ENCODE data around the gene MYL12A. TPM values are rescaled to one million over a fixed set of nuclear protein-coding genes. Genes with fewer than 3 reads are reported as not detected.
A peak's percentile ranks its signal among the peaks of the same experiment; 100 is the strongest.
"Not testable (repeated sequence)": the region's sequence is repeated elsewhere in the genome, so short reads cannot be mapped to it uniquely, and the experiment has no call there.

Gene MYL12A
- total and polyA plus RNA-seq, 4 donors = 93.7 to 399 (median 158) TPM

- no CpG with 5 or more reads among the region's 7 CpGs for WGBS (ENCODE audit: insufficient coverage)
- H3K4me3 ChIP-seq (ENCODE audit: low read depth, low read length); H3K9me3 ChIP-seq (ENCODE audit: control insufficient read depth, insufficient read depth, low read length); H3K27ac ChIP-seq (ENCODE audit: low read depth, low read length); H3K27me3 ChIP-seq (ENCODE audit: control insufficient read depth, insufficient read depth, low read length); DNase-seq (ENCODE audit: low read depth in 4 of 6, low spot score in 6 of 6); H3K36me3 ChIP-seq (ENCODE audit: control insufficient read depth, insufficient read depth, low read length); H3K4me1 ChIP-seq (ENCODE audit: control insufficient read depth, insufficient read depth, low read length): not testable (repeated sequence)
Observed at GRCh38 chr18:3277643-3278213, 30.1 kb downstream of the MYL12A start.

DNA sequence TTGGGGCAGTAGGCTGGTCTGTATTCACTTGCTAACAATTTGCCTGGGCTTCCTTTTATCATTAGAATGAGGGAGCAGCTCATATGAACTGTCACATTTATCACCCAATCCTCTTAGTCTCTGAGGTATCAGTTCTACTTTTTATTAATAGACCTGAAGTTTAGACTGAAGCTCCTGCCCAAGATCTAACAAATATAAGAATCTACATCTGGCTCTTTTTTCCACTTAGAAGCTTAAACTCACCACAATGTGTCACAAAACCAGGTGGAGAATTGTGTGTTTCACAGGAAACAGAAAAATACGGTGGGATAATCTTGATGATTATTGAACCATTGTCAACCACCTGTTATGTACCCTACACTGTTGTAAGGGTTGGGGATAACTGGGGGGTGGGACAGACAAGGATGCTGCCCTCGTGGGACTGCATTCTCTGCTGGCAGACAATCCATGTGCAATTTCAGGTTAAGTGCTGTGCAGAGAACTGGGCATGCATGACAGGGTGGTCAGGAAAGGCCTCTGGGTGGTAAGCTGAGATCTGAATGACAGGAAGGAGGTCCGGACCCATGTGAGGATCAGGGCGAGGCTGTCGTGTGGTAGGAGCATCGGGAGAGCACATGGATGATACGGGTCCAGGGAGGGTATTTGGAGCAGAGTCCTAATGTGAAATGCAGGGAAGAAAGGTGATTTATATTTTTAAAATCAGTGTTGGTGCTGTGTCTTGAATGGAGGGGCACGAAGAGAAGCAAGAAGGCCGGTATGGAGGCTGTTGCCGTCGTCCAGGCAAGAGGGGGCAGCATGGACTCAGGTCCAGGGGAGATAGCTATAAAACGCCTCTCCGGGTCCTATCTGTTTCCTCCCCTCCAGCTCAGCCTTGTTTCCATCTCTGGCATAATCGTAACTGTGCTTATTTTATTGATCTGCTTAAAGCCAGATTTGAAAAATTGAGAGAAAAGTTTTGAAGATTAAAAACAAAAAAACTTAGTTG lies 31.9 kb downstream of the MYL12A start:
- Histone ChIP-seq H3K27me3 (ENCODE audit: control insufficient read depth, insufficient read depth, low read length) (no peaks in the 10 kb centered on the region), H3K4me1 (ENCODE audit: control insufficient read depth, insufficient read depth, low read length) (peaks cover 12% of the 10 kb centered on the region), H3K27ac (ENCODE audit: low read depth, low read length) (no peak overlapping the region), H3K36me3 (ENCODE audit: control insufficient read depth, insufficient read depth, low read length) (peaks cover 5% of the 10 kb centered on the region), H3K4me3 (ENCODE audit: low read depth, low read length) (no peak overlapping the region), H3K9me3 (ENCODE audit: control insufficient read depth, insufficient read depth, low read length) (no peaks in the 10 kb centered on the region)
- DNase-seq (ENCODE audit: low read depth in 4 of 6, low spot score in 6 of 6) = no peak
- 59% methylated on average over 7 of the region's 14 CpGs for whole genome bisulfite sequencing (ENCODE audit: insufficient coverage)

DNA sequence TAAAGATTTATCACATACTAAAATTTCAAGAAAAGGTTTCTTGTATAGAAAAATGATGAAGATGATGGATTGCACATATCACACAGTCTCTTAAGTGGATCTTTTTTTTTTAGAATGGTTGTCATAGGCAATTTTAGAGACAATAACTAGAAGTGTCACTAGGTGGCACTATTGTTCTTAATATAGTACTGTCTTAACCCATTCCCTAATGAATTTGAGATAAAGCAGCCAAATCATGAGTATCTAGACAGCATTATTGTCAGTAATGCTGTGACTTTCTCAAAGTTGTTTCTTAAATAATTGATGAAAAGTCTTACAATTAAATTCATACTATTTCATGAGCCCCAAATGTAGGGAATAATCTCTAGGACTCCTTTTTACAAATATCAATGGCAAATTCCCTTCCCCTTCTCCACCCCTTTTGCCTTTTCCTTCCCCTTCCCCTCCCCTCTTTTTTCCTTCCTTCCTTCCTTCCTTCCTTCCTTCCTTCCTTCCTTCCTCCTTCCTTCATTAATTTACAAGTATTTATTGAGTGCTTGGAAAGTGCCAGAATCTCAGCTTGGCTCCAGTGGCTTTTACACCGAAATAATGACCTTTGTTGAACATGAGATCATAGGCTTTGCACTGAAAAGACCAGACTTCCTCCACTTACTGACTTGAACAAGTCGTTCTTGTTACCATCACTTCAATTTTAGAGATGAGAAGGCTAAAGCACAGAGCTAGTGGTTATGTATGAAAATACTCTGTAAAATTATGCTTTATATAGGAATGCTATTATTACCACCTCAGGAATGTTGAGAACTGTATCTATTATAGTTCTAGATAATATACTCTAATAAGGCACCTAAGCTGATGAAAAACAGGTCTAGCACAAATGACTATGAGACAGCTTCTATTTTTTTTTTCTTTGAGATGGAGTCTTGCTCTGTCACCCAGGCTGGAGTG lies 34.1 kb downstream of the MYL12A start:
- Histone ChIP-seq H3K9me3 (ENCODE audit: control insufficient read depth, insufficient read depth, low read length) (no peaks in the 10 kb centered on the region), H3K27me3 (ENCODE audit: control insufficient read depth, insufficient read depth, low read length) (no peaks in the 10 kb centered on the region), H3K4me1 (ENCODE audit: control insufficient read depth, insufficient read depth, low read length) (peaks cover 12% of the 10 kb centered on the region), H3K36me3 (ENCODE audit: control insufficient read depth, insufficient read depth, low read length) (peaks cover 5% of the 10 kb centered on the region), H3K4me3 (ENCODE audit: low read depth, low read length) (no peak overlapping the region), H3K27ac (ENCODE audit: low read depth, low read length) (peak overlapping the region; percentile 25)
- DNase-seq (ENCODE audit: low read depth in 4 of 6, low spot score in 6 of 6) = peak in 5 of 6 donors; percentile 63 to 96 (median 78)
- no CpG with 5 or more reads among the region's 2 CpGs for WGBS (ENCODE audit: insufficient coverage)

DNA sequence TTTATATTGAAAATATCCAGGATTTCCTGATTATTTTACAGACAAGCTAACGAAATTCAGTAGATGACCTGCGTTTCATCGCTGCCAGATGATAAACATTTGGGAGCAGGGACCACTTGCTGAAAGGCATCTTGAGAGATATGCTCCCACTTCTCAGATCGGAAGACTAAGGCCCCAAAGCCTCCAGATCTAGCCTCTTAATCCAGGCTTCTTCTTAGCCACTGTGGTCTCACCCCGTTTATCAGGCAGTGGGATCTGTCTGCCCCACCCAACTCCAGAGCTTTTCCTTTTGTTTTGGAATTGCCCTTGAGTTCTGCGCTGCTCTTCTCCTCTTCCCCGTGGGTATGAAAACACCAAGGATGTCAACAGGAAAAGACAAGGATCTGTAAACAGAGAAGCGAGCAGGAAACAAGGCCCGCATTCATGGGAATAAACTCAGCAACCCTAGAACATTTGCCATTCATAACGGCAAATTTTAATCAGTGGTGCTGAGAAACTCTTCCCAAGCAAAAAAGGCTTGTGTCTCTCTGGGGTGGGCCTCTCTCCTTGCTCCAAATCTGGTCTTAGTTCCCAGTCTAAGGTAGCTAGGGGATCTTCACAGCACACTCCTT lies 35.8 kb downstream of the MYL12A start:
- 81% methylated on average over 4 of the region's 10 CpGs for WGBS (ENCODE audit: insufficient coverage)
- Histone ChIP-seq H3K27ac (ENCODE audit: low read depth, low read length) (no peak overlapping the region), H3K4me1 (ENCODE audit: control insufficient read depth, insufficient read depth, low read length) (peaks cover 12% of the 10 kb centered on the region), H3K4me3 (ENCODE audit: low read depth, low read length) (no peak overlapping the region), H3K9me3 (ENCODE audit: control insufficient read depth, insufficient read depth, low read length) (no peaks in the 10 kb centered on the region), H3K36me3 (ENCODE audit: control insufficient read depth, insufficient read depth, low read length) (no peaks in the 10 kb centered on the region), H3K27me3 (ENCODE audit: control insufficient read depth, insufficient read depth, low read length) (no peaks in the 10 kb centered on the region)
- DNase-seq (ENCODE audit: low read depth in 4 of 6, low spot score in 6 of 6) = peak in 1 of 6 donors; percentile 23

DNA sequence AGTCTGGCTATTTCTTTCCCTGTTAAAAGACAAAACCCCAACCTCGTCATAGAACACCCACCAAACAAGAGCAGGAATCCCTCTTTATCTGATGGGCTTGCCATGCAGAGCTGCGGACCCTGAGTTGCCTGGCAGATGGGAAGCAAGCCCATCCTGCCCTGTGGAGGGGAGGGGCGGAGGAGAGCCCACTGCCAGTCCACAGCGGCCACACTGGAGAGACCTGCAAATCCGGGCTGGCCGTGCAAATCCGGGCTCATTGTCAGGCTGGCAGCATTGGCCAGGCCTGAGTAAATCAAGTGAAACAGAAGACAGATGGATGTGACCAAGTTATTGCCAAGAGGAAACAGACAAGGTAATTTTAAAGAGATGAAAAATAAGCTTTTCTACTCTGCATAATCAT lies 36.3 kb downstream of the MYL12A start:
- Histone ChIP-seq H3K9me3 (ENCODE audit: control insufficient read depth, insufficient read depth, low read length) (no peaks in the 10 kb centered on the region), H3K4me1 (ENCODE audit: control insufficient read depth, insufficient read depth, low read length) (peaks cover 12% of the 10 kb centered on the region), H3K27me3 (ENCODE audit: control insufficient read depth, insufficient read depth, low read length) (no peaks in the 10 kb centered on the region), H3K36me3 (ENCODE audit: control insufficient read depth, insufficient read depth, low read length) (no peaks in the 10 kb centered on the region), H3K27ac (ENCODE audit: low read depth, low read length) (no peak overlapping the region), H3K4me3 (ENCODE audit: low read depth, low read length) (no peak overlapping the region)
- 20% methylated on average over 6 of the region's 7 CpGs for WGBS (ENCODE audit: insufficient coverage)
- peak in 2 of 6 donors; percentile 67 to 74 for DNase-seq (ENCODE audit: low read depth in 4 of 6, low spot score in 6 of 6)

- no peak overlapping the region for H3K4me3 ChIP-seq (ENCODE audit: low read depth, low read length)
- 82% methylated on average over 4 of the region's 9 CpGs for WGBS (ENCODE audit: insufficient coverage)
- no peak overlapping the region for H3K27ac ChIP-seq (ENCODE audit: low read depth, low read length)
- DNase-seq (ENCODE audit: low read depth in 4 of 6, low spot score in 6 of 6) = no peak
- H3K4me1 ChIP-seq (ENCODE audit: control insufficient read depth, insufficient read depth, low read length) = peaks cover 12% of the 10 kb centered on the region
- H3K9me3 ChIP-seq (ENCODE audit: control insufficient read depth, insufficient read depth, low read length) = no peaks in the 10 kb centered on the region
- no peaks in the 10 kb centered on the region for H3K36me3 ChIP-seq (ENCODE audit: control insufficient read depth, insufficient read depth, low read length)
- no peaks in the 10 kb centered on the region for H3K27me3 ChIP-seq (ENCODE audit: control insufficient read depth, insufficient read depth, low read length)
Observed at GRCh38 chr18:3284501-3284900, 36.9 kb downstream of the MYL12A start.

GRCh38 chr18:3286159-3286558 lies 38.6 kb downstream of the MYL12A start:
- H3K4me3 ChIP-seq (ENCODE audit: low read depth, low read length) = no peak overlapping the region
- H3K9me3 ChIP-seq (ENCODE audit: control insufficient read depth, insufficient read depth, low read length) = peaks cover 3% of the 10 kb centered on the region
- H3K27ac ChIP-seq (ENCODE audit: low read depth, low read length) = no peak overlapping the region
- DNase-seq (ENCODE audit: low read depth in 4 of 6, low spot score in 6 of 6) = no peak
- H3K27me3 ChIP-seq (ENCODE audit: control insufficient read depth, insufficient read depth, low read length) = no peaks in the 10 kb centered on the region
- 100% methylated on average over 4 of the region's 7 CpGs for WGBS (ENCODE audit: insufficient coverage)
- no peaks in the 10 kb centered on the region for H3K36me3 ChIP-seq (ENCODE audit: control insufficient read depth, insufficient read depth, low read length)
- H3K4me1 ChIP-seq (ENCODE audit: control insufficient read depth, insufficient read depth, low read length) = peaks cover 12% of the 10 kb centered on the region

GRCh38 chr18:3293196-3293951 lies 45.8 kb downstream of the MYL12A start:
- H3K27me3 ChIP-seq (ENCODE audit: control insufficient read depth, insufficient read depth, low read length) = no peaks in the 10 kb centered on the region
- H3K27ac ChIP-seq (ENCODE audit: low read depth, low read length) = no peak overlapping the region
- no peak for DNase-seq (ENCODE audit: low read depth in 4 of 6, low spot score in 6 of 6)
- H3K36me3 ChIP-seq (ENCODE audit: control insufficient read depth, insufficient read depth, low read length) = no peaks in the 10 kb centered on the region
- 100% methylated on average over 1 of the region's 2 CpGs for WGBS (ENCODE audit: insufficient coverage)
- peaks cover 5% of the 10 kb centered on the region for H3K9me3 ChIP-seq (ENCODE audit: control insufficient read depth, insufficient read depth, low read length)
- H3K4me3 ChIP-seq (ENCODE audit: low read depth, low read length) = no peak overlapping the region
- peaks cover 10% of the 10 kb centered on the region for H3K4me1 ChIP-seq (ENCODE audit: control insufficient read depth, insufficient read depth, low read length)

Data from spinal cord (tissue), 10 donors.